ENCODE data around the gene ZBTB7A.
A peak's percentile ranks its signal among the peaks of the same experiment; 100 is the strongest.

The ZBTB7A gene

DNA sequence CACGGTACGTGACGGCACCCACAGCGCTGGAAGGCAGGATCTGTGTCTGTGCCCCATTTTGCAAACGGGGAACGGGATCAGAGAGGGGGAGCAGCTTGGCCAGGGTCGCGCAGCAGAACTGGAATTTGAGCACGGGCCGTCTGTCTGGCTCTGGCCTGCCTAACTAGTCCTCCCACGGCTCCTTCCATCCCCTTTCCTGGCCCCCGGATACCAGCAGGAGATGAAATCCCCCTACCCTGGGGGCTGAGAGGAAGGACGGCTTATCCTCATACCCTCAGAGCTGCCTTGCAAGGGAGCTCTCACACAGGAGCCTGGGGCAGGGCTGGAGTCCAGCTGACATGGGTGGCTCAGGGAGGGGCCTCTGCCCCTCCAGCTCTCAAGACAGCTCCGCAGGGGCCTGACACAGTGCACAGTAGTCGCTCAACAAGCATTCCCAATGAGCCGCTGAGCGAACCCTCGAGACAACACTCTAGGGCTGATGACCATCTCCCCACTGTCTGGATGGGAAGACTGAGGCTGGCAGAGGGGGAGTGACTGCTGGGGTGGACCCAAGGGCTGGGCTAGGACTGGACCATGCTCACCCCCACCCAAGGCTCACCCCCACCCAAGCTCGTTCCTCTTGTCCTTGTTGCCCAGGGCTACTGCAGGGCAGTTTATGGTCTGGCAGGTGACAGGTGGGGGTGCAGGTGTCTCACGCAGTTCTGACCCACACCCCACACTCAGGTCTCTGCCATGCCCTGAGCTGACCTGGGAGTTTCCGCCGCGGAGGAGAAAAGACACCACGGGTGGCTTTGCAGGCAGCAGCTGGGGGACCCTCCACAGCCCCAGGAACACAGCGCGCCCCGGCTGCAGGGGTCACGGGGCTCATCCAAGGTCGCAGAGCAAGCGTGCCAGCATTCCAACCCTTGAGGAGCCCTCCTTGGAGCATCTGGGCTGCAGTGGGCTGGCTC lies 4.0 kb downstream of the ZBTB7A start (continued):
- TF ChIP-seq ZNF132 (tag by site-specific recombination; IDR thresholded peaks at IDR 0.05; ENCODE audit: borderline replicate concordance) (no peak), ZEB2 (tag by site-specific recombination; IDR thresholded peaks at IDR 0.05) (peak; percentile 48; the same call in 1 of the 2 replicates), WT1 (tag by site-specific recombination; IDR thresholded peaks at IDR 0.05) (no peak), ZNF24 (tag by site-specific recombination; IDR thresholded peaks at IDR 0.05) (no peak), KLF8 (tag by site-specific recombination; IDR thresholded peaks at IDR 0.05) (peak; percentile 38; the same call in 1 of the 2 replicates), ZNF114 (tag by site-specific recombination; IDR thresholded peaks at IDR 0.05) (no peak), BCL11A (tag by site-specific recombination; IDR thresholded peaks at IDR 0.05; ENCODE audit: low read depth) (peak; percentile 41; the same call in 1 of the 2 replicates), ZNF843 (tag by site-specific recombination; IDR thresholded peaks at IDR 0.05) (no peak), ZNF768 (tag by site-specific recombination; IDR thresholded peaks at IDR 0.05) (0 out of 2 replicates have a peak, but pooled peaks have one; percentile 26)
- TF ChIP-seq, protein P1, sequence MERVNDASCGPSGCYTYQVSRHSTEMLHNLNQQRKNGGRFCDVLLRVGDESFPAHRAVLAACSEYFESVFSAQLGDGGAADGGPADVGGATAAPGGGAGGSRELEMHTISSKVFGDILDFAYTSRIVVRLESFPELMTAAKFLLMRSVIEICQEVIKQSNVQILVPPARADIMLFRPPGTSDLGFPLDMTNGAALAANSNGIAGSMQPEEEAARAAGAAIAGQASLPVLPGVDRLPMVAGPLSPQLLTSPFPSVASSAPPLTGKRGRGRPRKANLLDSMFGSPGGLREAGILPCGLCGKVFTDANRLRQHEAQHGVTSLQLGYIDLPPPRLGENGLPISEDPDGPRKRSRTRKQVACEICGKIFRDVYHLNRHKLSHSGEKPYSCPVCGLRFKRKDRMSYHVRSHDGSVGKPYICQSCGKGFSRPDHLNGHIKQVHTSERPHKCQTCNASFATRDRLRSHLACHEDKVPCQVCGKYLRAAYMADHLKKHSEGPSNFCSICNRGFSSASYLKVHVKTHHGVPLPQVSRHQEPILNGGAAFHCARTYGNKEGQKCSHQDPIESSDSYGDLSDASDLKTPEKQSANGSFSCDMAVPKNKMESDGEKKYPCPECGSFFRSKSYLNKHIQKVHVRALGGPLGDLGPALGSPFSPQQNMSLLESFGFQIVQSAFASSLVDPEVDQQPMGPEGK (tag by site-specific recombination; IDR thresholded peaks at IDR 0.05), result peak; percentile 30; the same call in 1 of the 2 replicates
- TF ChIP-seq, protein P2, sequence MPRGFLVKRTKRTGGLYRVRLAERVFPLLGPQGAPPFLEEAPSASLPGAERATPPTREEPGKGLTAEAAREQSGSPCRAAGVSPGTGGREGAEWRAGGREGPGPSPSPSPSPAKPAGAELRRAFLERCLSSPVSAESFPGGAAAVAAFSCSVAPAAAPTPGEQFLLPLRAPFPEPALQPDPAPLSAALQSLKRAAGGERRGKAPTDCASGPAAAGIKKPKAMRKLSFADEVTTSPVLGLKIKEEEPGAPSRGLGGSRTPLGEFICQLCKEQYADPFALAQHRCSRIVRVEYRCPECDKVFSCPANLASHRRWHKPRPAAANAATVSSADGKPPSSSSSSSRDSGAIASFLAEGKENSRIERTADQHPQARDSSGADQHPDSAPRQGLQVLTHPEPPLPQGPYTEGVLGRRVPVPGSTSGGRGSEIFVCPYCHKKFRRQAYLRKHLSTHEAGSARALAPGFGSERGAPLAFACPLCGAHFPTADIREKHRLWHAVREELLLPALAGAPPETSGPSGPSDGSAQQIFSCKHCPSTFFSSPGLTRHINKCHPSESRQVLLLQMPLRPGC (tag by site-specific recombination; IDR thresholded peaks at IDR 0.05), result no peak
- TF ChIP-seq, protein P3, sequence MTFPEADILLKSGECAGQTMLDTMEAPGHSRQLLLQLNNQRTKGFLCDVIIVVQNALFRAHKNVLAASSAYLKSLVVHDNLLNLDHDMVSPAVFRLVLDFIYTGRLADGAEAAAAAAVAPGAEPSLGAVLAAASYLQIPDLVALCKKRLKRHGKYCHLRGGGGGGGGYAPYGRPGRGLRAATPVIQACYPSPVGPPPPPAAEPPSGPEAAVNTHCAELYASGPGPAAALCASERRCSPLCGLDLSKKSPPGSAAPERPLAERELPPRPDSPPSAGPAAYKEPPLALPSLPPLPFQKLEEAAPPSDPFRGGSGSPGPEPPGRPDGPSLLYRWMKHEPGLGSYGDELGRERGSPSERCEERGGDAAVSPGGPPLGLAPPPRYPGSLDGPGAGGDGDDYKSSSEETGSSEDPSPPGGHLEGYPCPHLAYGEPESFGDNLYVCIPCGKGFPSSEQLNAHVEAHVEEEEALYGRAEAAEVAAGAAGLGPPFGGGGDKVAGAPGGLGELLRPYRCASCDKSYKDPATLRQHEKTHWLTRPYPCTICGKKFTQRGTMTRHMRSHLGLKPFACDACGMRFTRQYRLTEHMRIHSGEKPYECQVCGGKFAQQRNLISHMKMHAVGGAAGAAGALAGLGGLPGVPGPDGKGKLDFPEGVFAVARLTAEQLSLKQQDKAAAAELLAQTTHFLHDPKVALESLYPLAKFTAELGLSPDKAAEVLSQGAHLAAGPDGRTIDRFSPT (tag by site-specific recombination; IDR thresholded peaks at IDR 0.05), result 0 out of 2 replicates have a peak, but pooled peaks have one; percentile 39
- TF ChIP-seq, protein P4, sequence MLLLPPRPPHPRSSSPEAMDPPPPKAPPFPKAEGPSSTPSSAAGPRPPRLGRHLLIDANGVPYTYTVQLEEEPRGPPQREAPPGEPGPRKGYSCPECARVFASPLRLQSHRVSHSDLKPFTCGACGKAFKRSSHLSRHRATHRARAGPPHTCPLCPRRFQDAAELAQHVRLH (tag by site-specific recombination; IDR thresholded peaks at IDR 0.05), result no peak

DNA sequence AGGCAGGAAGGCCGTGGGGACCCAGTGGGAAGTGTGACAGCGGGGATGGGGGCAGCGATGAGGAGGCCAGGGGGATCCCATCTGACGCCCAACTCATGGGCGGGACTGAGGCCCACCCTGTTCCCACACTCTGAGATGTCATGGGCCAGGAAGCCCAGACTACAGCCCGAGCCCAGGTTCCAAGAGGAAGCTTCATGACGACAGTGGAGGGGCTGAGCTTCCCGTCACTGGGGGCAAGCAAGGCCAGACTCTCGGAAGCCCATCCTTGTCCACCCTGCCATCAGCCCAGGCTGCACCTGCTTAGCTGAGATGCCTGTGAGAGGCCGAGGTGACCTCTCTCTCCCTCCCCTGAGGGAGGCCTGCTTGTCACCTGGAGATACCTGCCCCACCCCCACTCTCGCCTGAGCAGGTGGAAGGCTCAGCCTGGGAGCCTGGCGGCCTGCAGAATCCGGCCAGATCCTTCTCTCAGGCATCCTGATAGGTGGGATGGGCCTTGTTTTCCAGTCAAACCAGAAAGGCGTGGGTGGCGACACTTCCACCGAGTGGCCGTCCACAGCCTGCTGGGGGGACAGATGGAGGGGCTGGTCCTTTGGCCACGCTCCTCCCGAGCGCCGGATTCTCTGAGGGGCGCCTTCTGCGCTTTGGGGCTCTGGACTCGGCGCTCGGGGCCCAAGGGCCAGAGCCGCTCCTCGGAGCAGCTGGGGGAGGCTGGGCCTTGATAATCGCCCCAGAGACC lies 4.8 kb downstream of the ZBTB7A start:
- ChIA-PET POLR2A (no interaction called here), CTCF (no interaction called here)
- Histone ChIP-seq H3K27ac (ENCODE audit: extremely low read depth, low read depth, low read length) (no peak overlapping the region; the same call in 1 of the 2 replicates), H3K4me1 (ENCODE audit: control insufficient read depth, insufficient read depth, low read length) (0 out of 2 replicates have a peak, but pooled peaks cover 4% of the 10 kb centered on the region), H3K4me3 (ENCODE audit: low read depth, low read length) (no peak overlapping the region), H3K9me3 (ENCODE audit: control insufficient read depth, insufficient read depth, low read depth, low read length) (no peaks in the 10 kb centered on the region), H3K36me3 (ENCODE audit: control insufficient read depth in 2 of 2, insufficient read depth in 1 of 2, low read length in 2 of 2) (peaks cover 0 to 21% of the 10 kb centered on the region in 2 experiments; a peak in 1 of 3 replicates)
- TF ChIP-seq ZNF174 (tag by site-specific recombination; IDR thresholded peaks at IDR 0.05), result no peak
- TF ChIP-seq ZNF394 (tag by site-specific recombination; IDR thresholded peaks at IDR 0.05; ENCODE audit: borderline replicate concordance), result no peak
- TF ChIP-seq ZNF629 (tag by site-specific recombination; IDR thresholded peaks at IDR 0.05), result 0 out of 2 replicates have a peak, but pooled peaks have one; percentile 13
- TF ChIP-seq KLF1 (tag by site-specific recombination; IDR thresholded peaks at IDR 0.05), result no peak
- peak; percentile 55; the same call in 1 of the 2 replicates for TF ChIP-seq BCL11B (tag by site-specific recombination; IDR thresholded peaks at IDR 0.05; ENCODE audit: low read depth)
- TF ChIP-seq, protein P4 (tag by site-specific recombination; IDR thresholded peaks at IDR 0.05), result peak; percentile 96
- TF ChIP-seq ZNF843 (tag by site-specific recombination; IDR thresholded peaks at IDR 0.05), result no peak
- no peak for TF ChIP-seq ZNF600 (tag by site-specific recombination; IDR thresholded peaks at IDR 0.05)
- TF ChIP-seq ZEB2 (tag by site-specific recombination; IDR thresholded peaks at IDR 0.05), result 0 out of 2 replicates have a peak, but pooled peaks have one; percentile 53
- peak; percentile 64; the same call in 1 of the 2 replicates for TF ChIP-seq KLF8 (tag by site-specific recombination; IDR thresholded peaks at IDR 0.05)
- no peak for TF ChIP-seq ZNF202 (tag by site-specific recombination; IDR thresholded peaks at IDR 0.05; ENCODE audit: borderline replicate concordance)
- TF ChIP-seq ZIC2 (tag by site-specific recombination; IDR thresholded peaks at IDR 0.05), result no peak
- TF ChIP-seq KLF9 (tag by site-specific recombination; IDR thresholded peaks at IDR 0.05; ENCODE audit: low read depth), result no peak
- TF ChIP-seq SP7 (tag by site-specific recombination; IDR thresholded peaks at IDR 0.05), result no peak
- TF ChIP-seq ZBTB8A (tag by site-specific recombination; IDR thresholded peaks at IDR 0.05), result peak; percentile 82
- no peak for TF ChIP-seq ZNF133 (tag by site-specific recombination; IDR thresholded peaks at IDR 0.05)
- TF ChIP-seq ZNF596 (tag by site-specific recombination; IDR thresholded peaks at IDR 0.05), result no peak
- TF ChIP-seq ZNF544 (tag by site-specific recombination; IDR thresholded peaks at IDR 0.05), result no peak
- TF ChIP-seq ZNF626 (tag by site-specific recombination; IDR thresholded peaks at IDR 0.05), result no peak

Measured in HEK293 (cell line).